Stimulated activated CD4-positive, alpha-beta T cell treated with anti-CD3 and anti-CD28 coated beads, Interleukin-15, amount 100 ng/mL, for 24 hours (primary cell): ENCODE results near the gene SCO1.
"Not testable (repeated sequence)": the region's sequence is repeated elsewhere in the genome, so short reads cannot be mapped to it uniquely, and the experiment has no call there.

Experiments
- DNase-seq: peaks from one replicate; pipeline ENCODE4 v3.0.0-alpha.2; 2020

The SCO1 gene

DNA sequence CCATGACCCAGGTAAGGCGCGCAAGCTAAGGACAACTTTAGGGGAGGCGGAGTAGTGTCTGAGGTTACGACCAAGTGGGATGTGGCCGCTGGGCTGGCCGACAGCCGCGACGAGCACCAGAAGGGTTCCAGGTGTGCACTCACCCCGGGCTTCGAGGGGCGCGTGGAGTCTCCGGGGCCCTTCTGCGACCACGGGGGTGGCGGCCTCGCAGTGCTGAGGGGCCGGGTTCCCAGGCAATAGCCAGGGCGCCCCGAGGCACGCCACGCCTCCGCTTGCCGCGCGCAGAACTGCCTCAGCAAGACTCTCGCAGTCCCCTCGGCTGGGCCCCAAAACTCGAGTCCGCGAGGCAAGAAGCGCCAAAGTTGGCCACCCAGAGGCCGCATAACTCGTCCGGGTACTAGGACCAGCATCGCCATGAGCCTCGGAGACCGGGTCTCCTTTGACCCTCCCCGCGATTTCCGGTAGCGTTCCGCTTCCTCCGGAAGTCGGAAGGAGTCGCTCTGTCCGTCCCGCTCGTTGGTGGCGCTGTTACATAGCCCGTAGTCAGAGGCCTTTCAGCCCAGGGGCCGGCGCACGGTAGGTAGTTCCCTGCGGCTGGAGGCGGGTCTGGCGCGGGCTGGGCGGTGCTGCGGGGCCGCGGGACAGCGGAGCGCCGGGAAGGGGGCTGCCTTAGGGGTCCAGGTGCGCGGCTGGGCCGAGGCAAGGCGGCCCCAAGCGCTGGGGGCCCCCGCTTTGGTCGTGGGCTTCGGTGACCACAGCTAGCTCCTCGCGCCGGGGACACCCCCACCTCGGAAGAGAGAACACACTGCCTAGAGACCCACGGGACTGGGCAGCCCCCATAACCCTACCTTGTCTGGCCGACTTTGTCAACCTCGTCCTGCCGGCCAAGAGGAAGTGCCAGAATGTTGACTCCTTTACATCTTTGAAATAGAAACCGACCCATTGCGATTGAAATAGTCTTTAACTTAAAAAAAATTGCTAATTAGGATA is at the start of gene SCO1, which contains the start of gene ADPRM:
Gene SCO1, minus strand, starts transcription at position 442 of the 990 bp plus-strand sequence. Its CDS starts 26 bp downstream, at position 416.
Gene ADPRM, plus strand, starts transcription at position 503 of the 990 bp plus-strand sequence. CDS start 7,333 bp downstream, outside the sequence.
- peak; percentile 94 for DNase-seq

DNA sequence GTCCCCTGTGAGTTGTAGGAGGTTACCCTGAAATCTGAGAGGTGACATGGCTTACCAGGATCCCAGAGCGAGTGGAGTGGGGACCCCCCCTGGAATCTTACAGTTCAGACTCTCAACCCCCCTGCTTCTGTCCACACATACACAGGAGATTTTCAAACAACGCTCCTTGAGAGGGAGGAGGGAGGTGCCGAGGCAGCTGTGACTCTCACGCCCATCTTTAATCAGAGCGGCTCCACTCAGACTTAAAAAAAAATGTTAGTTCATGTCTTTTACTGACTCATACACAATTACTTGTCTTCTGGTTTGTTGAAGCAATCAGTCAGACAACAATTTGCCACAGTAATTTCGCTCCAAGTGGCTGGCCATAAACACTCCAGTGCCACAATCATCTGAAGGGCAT is 47.9 kb upstream of the SCO1 start:
- no peak for DNase-seq

DNA sequence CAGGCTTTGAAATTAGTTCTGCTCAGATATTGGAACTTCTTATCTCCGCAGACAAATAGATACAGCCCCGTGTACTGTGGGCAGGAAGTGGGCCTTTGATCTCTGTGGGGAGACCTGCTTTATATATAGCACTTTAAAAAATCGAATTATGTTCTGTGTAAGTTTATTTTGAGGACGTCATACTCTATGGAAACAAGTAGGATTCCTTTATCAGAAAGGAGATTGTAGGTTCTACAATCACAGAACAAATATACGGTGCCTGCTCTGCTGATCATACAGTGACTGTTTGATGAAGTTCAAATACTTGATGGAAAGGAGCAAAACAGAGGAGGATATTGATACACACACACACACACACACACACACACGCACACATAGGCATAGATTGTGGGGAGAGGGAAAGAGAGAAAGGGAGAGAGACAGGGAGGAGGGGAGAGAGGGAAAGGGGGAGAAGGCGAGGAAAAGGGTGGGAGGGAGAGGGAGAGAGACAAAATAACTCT is 47.2 kb upstream of the SCO1 start:
- no peak for DNase-seq

DNA sequence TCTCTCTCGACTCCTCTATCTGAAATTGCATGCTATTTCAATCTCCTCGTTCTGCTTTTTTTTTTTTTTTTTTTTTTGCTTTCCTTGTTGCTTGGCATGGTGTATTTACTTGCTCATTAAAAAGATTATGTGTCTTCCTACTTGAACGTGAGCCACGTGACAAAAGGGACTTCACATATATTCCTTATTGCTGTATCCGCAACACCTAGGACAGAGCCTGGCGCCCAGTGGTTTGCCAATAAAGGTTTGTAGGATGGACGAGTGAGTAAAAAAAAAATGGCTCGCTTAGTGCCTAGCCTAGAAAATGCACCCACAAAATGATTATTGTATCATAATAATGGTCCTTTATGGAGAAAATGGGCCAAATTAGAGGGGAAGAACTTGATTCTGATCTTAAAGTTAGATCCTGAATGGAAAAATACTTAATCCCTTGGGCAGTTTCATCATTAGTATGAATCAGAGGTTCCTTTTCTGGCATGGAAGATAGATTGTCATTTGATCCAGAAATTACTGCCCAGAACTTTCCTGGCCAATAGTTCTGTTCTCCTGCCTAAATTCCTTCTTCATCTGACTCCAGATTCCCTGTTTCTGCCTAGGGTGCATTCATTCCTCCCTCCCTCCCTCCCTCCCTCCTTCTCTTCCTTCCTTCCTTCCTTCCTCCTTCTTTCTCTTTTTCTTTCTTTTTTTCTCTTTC is 46.1 kb upstream of the SCO1 start:
- no peak for DNase-seq

DNA sequence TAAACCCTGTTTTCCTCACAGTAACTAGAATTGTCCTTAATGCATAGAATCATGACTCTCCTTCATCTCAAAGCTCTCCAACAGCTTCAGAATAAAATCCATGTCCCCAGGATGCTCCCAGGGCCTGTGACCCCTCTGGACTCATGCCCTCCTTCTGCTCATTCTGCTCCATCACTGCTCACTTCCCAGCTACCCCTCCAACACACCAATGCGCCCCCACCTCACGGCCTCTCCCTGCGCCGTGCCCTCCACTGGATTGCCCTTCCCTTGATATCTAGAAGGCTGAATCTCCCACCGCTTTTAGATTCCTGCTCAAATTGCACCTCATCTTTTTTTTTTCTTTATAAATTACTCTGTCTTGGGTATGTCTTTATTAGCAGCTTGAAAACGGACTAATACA is 45.1 kb upstream of the SCO1 start:
- DNase-seq, result no peak

DNA sequence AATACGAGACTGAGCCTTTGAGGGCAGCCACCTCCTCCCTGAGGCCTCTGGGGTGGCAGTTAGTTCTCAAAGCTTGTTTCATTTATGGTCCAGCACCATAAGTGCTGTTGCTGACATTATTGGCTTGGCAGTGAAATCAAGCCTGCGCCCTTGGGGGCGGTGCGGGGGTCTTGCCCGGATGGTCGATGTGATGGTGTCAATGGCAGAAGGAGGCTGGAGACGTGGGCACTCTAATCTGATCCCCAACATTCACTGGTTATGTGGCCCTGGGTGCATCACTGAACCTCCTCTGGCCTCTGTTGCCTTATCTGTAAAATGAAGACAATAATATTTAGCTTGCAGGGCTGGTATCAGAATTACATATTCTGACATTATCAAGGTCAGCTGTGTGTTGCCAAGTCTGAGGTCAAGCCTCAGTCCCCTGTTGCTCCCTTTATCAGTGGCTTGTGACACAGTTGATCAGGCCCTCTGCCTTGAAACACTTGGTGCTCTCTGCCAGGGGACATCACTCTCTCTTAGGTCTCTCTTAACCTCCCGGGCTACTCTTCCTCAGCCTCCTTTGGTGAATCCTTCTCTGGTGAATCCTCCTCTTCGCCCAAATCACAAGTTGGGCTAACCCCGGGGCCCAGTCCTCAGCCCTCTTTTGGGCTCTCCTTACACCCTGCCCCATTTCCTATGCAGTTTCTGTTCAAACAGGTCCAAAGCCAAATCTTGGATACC is 44.2 kb upstream of the SCO1 start:
- no peak for DNase-seq

DNA sequence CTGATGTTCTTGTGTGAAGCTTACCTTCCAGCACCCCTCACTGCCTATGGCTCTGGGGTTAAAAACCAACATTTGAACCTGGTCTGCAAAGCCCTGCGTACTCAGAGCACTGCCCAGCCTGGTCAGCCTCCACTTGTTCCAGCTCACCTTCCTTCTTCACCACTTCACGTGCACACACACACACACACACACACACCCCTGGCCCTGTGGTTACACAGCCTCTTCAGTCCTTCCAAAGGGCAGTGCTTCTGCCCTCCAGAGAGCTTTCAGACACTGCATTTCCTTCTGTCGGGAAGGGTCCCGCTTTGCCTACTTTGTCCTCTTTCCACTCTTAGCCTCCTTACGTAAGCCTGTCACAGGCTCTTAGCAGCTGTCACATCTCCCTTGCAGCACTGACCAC is 42.1 kb upstream of the SCO1 start:
- DNase-seq, result no peak

DNA sequence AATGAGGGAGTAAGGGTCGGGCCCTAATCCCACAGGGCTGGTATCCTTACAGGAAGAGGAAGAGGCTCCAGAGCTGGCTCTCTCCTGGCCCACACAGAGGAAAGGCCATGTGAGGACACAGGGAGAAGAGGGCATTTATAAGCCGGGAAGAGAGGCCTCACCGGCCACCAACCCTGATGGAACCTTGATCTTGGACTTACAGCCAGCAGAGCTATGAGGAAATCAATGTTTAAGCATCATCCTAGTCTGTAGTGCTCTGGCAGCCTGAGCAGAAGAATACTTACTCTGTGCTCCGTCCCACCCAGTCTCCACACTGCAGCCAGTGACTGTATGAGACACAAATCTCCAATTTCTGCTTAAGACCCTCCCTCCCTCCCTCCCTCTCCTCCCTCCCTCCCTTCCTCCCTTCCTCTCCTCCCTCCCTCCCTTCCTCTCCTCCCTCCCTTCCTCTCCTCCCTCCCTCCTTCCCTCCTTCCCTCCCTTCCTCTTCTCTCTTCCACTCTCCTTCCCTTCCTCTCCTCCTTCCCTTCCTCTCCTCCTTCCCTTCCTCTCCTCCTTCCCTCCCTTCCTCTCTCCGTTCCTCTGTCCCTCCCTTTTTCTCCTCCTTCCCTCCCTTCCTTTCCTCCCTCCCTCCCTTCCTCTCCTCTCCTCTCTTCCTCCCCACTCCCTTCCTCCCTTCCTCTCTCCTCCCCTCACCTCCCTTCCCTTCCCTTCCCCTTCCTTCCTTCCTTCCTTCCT is 41.4 kb upstream of the SCO1 start:
- DNase-seq, result no peak

DNA sequence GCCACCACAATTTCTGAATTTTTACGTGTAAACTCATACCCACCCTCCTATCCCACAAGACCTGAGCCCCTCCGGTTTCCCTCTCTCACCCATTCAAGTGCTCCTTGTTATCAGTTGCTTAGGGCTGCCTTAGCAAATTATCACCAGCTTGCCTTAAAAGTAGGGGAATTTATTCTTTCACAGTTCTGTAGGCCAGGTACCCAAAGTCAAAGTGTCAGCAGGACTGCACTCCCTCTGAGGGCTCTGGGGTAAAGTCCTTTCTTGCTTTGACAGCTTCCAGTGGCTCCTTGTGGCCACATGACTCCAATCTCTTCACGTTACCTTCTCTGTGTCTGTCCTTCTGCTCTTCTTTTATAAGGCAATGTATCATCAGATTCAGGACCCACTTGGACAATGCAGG is 40.4 kb upstream of the SCO1 start:
- DNase-seq, result no peak

DNA sequence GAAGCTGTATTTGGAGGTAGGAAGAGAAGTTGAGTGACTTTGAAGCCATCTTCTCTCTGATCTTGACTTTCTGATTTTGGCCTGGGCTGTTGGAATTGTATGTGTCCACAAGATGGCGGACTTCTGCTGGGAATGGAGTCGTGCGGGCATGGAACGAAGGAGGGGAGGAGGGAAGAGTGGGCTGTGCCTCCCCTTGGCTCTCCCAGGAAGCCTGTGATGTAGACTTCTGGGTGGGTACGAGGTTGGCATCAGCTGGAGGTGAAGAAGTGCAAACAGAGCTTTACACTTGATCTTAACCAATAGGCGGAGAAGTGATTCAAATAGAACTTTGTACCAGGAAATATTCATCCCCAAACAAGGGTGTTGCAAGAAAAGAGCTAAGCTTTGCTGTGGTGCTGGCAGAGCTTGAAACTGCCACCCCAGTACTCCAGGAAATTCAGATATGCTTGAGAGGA is 39.9 kb upstream of the SCO1 start:
- DNase-seq, result peak; percentile 43

DNA sequence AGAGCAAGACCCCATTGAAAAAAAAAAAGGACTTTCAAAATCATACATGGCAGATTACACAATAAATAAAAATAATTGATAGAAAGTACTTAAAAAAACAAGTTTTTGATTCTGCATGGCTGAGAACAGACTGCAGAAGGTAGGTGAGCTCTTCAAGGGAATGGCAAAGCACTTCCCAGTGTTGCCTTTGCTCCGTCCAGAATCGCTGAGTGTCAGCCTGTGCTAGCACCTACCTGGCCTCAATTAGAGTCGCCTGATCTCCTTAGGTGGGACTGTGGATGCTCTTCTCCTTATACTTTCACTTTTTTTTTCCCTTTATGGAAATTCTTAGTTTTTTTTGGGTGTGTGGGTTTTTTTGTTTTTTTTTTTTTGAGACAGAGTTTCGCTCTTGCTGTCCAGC is 38.5 kb upstream of the SCO1 start:
- DNase-seq, result no peak

DNA sequence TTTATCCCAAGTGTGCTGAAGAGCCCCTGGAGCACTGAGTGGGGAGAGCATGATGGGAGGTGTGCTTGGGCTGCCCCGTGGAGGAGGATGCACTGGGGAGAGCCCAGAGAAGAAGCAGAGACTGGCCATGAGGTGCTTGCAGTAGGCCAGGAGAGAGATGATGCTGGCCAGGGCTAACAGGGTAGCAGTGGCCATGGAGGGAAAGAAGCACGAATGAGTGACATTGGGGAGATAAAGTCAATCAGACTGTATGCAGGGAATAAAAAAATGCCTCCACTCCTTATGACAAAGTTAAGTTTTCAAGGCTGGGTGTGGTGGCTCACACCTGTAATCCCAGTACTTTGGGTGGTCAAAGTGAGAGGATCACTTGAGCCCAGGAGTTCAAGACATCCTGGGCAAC is 37.9 kb upstream of the SCO1 start:
- DNase-seq, result no peak

DNA sequence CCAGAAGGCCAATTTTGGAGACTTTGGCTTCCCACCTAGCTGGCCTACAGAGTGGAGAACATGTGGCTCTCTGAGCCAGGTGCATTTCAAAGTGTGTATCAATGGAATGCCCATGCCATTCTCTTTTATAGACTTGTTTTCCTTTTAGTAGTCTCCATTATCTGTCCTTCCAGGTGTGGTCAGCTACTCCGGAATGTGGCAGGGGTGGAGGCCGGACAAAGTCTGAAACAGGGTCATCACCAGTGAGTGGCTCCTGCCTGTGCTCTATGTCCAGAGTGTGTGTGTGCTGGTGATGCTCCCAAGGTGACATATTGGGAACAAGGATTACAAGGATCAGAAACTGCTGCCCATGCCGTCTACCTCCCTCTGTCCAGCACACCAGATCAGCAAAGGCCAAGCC is 36.3 kb upstream of the SCO1 start:
- no peak for DNase-seq

DNA sequence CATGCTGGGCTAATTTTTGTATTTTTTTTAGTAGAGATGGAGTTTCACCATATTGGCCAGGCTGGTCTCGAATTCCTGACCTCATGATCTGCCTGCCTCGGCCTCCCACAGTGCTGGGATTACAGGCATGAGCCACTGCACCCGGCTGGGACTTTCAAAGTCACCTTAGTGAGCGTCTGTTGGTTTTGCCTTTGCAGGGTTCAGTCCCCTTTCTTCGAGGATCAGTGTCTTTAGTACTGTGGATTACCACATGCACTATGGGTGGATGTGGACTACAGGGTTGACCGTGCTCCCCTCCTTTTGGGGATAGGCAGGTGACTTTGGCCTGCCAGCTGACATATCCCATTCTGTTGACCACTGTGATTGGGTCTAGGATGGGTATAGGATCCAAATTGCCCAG is 34.8 kb upstream of the SCO1 start:
- DNase-seq, result not testable (repeated sequence)

DNA sequence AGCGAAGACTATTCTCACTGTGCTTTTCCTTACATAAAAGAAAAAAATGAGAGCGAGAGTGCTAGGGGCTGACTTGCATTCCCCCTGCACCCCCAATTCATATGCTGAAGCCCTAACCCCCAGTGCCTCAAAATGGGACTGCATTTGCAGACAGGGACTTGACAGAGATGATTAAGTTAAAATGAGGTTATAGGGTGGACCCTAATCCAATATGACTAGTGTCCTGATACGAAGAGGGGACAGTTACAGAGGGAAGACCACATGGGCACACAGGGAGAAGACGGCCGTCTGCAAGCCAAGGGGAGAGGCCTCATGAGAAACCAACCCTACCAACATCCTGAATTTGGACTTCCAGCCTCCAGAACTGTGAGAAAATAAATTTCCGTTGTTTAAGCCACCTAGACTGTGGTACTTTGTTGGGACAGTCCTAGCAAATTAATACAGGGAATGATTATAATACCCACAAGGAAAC is 34.1 kb upstream of the SCO1 start:
- DNase-seq, result no peak

DNA sequence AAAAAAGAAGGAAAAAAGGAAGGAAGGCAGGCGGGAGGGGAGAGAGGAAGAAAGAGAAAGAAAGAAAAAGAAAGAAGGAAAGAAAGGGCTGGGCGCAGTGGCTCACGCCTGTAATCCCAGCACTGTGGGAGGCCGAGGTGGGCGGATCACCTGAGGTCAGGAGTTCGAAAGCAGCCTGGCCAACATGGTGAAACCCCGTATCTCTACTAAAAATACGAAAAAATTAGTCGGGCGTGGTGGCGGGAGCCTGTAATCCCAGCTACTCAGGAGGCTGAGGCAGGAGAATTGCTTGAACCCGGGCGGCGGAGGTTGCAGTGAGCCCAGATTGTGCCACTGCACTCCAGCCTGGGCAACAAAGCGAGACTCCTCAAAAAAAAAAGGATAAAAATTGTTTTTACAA is 32.9 kb upstream of the SCO1 start:
- peak; percentile 19 for DNase-seq

DNA sequence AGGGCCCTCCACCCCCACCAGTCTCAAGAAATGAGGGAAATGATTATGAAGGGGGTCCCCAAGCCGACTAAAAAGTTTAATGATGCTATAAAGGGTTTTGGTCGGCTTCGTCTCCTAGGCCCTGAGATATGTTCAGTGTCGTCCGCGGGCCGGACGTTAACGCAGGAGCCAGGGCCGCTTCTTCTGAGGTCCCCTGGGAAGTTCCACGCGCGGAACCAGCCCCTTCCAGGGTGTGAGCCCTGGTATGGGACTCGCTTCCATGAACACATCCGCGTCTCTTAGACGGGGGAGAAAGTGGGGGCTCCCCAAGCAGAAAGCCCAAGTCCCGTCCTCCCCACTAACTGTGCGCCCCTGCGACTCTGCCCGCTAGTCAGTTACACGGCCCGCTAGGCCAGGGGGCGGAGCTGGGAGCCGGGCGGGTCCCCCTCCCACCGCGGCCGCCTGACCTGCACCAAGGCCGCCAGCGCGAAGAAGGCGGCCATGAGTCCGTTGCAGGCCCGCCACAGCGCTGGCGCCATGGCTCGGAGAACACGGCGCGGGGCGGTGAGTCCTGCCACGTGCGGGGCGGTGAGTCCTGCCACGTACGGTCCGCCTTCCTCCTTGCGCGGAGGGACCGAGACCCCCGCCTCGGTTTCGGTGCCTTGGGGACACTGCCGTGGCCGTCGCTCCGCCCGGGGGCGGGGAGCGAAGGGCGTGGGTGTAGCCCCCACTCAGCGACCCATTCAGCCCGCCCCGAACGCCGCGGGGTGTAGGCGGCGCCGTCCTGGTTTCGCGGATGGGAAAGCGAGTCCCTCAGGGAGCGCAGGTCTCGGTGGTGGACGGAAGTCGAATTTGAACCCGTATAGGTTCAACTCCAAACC is 32.2 kb upstream of the SCO1 start, which contains the start of gene TMEM220:
Gene TMEM220, minus strand, starts transcription at position 690 of the 860 bp plus-strand sequence. Its CDS starts 172 bp downstream, at position 518.
- peak; percentile 58 for DNase-seq

DNA sequence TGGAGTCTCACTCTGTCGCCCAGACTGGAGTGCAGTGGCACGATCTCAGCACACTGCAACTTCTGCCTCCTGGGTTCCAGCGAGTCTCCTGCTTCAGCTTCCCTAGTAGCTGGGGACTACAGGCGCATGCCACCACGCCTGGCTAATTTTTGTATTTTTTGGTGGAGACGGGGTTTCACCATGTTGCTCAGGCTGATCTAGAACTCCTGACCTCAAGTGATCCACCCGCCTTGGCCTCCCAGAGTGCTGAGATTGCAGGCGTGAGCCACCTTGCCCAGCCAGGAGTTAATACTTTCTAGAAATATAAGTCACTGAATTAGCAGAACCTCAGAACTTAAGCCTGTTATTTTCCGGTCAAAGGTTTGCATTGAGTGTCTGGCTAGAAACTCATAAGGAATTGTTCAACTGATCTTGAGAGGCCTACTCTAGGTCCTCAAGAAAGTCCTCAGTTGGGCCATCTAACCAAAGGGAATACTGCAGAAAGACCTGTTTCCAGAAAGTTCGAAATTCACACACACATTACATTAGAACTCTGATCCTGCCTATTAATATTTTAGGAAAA is 31.1 kb upstream of the SCO1 start:
- DNase-seq, result no peak

DNA sequence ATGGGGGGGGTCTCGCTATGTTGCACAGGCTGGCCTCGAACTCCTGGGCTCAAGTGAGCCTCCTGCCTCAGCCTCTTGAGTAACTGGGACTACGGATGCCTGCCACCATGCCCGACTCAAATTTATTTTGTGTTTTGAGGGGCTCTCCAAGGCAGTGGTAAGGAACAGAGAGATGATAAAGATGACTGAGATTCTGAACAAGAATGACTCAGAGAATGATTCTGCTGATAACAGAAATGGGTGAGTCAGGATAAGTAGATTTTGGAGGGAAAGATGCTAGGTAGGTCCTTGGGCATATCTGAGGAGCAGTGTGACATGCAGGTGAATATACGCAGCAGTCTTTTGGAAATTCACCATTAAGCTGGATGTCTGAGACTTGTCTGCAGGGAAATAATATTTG is 29.9 kb upstream of the SCO1 start:
- peak; percentile 13 for DNase-seq

DNA sequence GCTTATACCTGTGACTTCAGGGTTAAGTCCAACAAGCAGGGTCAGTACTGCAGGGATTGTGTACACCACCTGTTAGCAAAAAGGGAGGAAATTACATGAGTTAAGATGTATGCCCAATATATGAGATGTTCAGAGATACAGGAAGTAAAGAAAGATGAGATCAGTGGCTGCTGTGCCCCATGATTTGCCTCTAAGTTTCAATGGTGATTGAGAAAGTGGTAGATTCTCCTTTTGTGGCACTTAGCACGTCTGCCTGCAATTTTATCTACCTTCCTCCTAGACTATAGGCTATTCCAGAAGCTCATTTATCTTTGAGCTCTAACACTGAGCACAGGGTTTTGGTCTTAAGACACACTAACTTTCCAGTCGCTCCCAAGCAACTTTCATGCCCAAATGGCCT is 28.9 kb upstream of the SCO1 start:
- DNase-seq, result no peak

DNA sequence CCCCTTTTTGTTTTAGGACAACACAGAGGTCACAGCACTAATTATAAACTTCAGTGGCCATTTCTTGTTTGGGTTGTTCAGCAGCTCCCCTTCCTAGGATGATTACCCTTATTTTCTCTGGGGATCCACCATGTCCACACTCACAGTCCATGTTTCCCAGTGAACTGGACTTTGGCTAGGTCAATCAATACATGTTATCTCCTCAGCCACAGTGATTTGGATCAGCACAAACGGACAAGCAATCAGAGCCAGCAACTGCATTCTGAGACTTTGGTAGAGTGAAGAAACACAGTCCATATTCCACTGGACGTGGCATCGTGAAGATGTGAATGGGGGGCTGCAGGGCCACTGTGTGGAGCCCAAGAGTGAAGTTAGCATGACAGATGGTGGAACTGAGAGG is 27.9 kb upstream of the SCO1 start:
- no peak for DNase-seq
